ENCODE measurements around the gene WASF3. TPM values are rescaled to one million over a fixed set of nuclear protein-coding genes. Genes with fewer than 3 reads are reported as not detected.

The WASF3 gene
- polyA plus RNA-seq, 3 donors: not detected

- no CpG with 5 or more reads among the region's 6 CpGs for WGBS (ENCODE audit: insufficient coverage)
- no peaks in the 10 kb centered on the region for H3K4me1 Mint-ChIP-seq
- Histone ChIP-seq H3K27ac (ENCODE audit: low read depth in 1 of 2, low read length in 2 of 2) (no peak overlapping the region), H3K9ac (ENCODE audit: insufficient read depth, low read length, poor library complexity, severe bottlenecking) (no peak overlapping the region), H4K20me1 (ENCODE audit: insufficient read depth, low read length) (no peaks in the 10 kb centered on the region), H3K9me3 (replicated peaks in 1 of 2; ENCODE audit: control insufficient read depth in 1 of 2, insufficient read depth in 1 of 2, low read length in 2 of 2) (no peaks in the 10 kb centered on the region), H3K27me3 (ENCODE audit: control insufficient read depth in 2 of 2, insufficient read depth in 2 of 2, low read length in 2 of 2) (no peaks in the 10 kb centered on the region), H3K4me1 (ENCODE audit: control insufficient read depth in 1 of 2, insufficient read depth in 2 of 2, low read length in 2 of 2) (no peaks in the 10 kb centered on the region), H2AFZ (ENCODE audit: insufficient read depth, low read depth, low read length, poor library complexity, severe bottlenecking) (no peak overlapping the region), H3K79me2 (ENCODE audit: insufficient read depth, low read length) (no peaks in the 10 kb centered on the region), H3K4me3 (replicated peaks in 1 of 3; ENCODE audit: low read depth in 2 of 3, low read length in 3 of 3) (no peak overlapping the region), H3K36me3 (replicated peaks in 1 of 2; ENCODE audit: control insufficient read depth in 1 of 2, insufficient read depth in 2 of 2, low read length in 2 of 2) (no peaks in the 10 kb centered on the region), H3K4me2 (replicated peaks; ENCODE audit: extremely low read depth, low read length, poor library complexity, severe bottlenecking) (no peak overlapping the region)
- intact Hi-C loops (cut with micrococcal nuclease): no loop called here
- H3K36me3 Mint-ChIP-seq: no peaks in the 10 kb centered on the region
- H3K27me3 Mint-ChIP-seq (ENCODE audit: low read depth in 3 of 3): no peaks in the 10 kb centered on the region
- DNase-seq: no peak
- no peak overlapping the region for H3K4me3 Mint-ChIP-seq
- TF ChIP-seq CTCF (IDR thresholded peaks at IDR 0.05): no peak
- H3K27ac Mint-ChIP-seq: no peak overlapping the region
- H3K9me3 Mint-ChIP-seq: no peaks in the 10 kb centered on the region
Measured at GRCh38 chr13:26529441-26529840, 28.0 kb upstream of the WASF3 start.

- Mint-ChIP-seq H3K36me3 (no peaks in the 10 kb centered on the region), H3K27ac (no peak overlapping the region), H3K9me3 (peaks cover 0 to 1% (median 0%) of the 10 kb centered on the region in 7 donors), H3K27me3 (ENCODE audit: low read depth in 3 of 3) (peaks cover 0 to 2% (median 0%) of the 10 kb centered on the region in 3 donors), H3K4me1 (no peaks in the 10 kb centered on the region), H3K4me3 (no peak overlapping the region)
- Histone ChIP-seq H3K36me3 (replicated peaks in 1 of 2; ENCODE audit: control insufficient read depth in 1 of 2, insufficient read depth in 2 of 2, low read length in 2 of 2) (no peaks in the 10 kb centered on the region), H3K9me3 (replicated peaks in 1 of 2; ENCODE audit: control insufficient read depth in 1 of 2, insufficient read depth in 1 of 2, low read length in 2 of 2) (no peaks in the 10 kb centered on the region), H3K79me2 (ENCODE audit: insufficient read depth, low read length) (no peaks in the 10 kb centered on the region), H3K4me1 (ENCODE audit: control insufficient read depth in 1 of 2, insufficient read depth in 2 of 2, low read length in 2 of 2) (no peaks in the 10 kb centered on the region), H2AFZ (ENCODE audit: insufficient read depth, low read depth, low read length, poor library complexity, severe bottlenecking) (no peak overlapping the region), H3K4me2 (replicated peaks; ENCODE audit: extremely low read depth, low read length, poor library complexity, severe bottlenecking) (no peak overlapping the region), H3K9ac (ENCODE audit: insufficient read depth, low read length, poor library complexity, severe bottlenecking) (no peak overlapping the region), H3K27ac (ENCODE audit: low read depth in 1 of 2, low read length in 2 of 2) (no peak overlapping the region), H3K4me3 (replicated peaks in 1 of 3; ENCODE audit: low read depth in 2 of 3, low read length in 3 of 3) (no peak overlapping the region), H4K20me1 (ENCODE audit: insufficient read depth, low read length) (no peaks in the 10 kb centered on the region), H3K27me3 (ENCODE audit: control insufficient read depth in 2 of 2, insufficient read depth in 2 of 2, low read length in 2 of 2) (no peaks in the 10 kb centered on the region)
- DNase-seq: no peak
- intact Hi-C loops (cut with micrococcal nuclease): no loop called here
- WGBS (ENCODE audit: insufficient coverage): 86% methylated on average over 1 of the region's 3 CpGs
- TF ChIP-seq CTCF (IDR thresholded peaks at IDR 0.05): no peak
Measured at GRCh38 chr13:26531742-26532141, 25.7 kb upstream of the WASF3 start.

Data from CD14-positive monocyte (primary cell).